DOHH2 (cell line): ENCODE results near the gene LANCL3.

Source experiments
- H3F3A ChIP-seq: fragments of 200-600 bp; sonication (generic), shearing (Covaris generic); 2 replicates; pipeline ENCODE4 v1.6.0; 2016; ENCODE audit warnings: antibody characterized with exemption, mild to moderate bottlenecking; ENCODE audit not compliant: control insufficient read depth, insufficient read depth
- H3K27ac ChIP-seq: fragments of 200-600 bp; sonication (generic); 2 replicates; pipeline ENCODE4 v1.5.1; 2014; ENCODE audit warnings: low read depth, mild to moderate bottlenecking, low read length, moderate library complexity
- H3K27me3 ChIP-seq: fragments of 200-600 bp; sonication (generic); 2 replicates; pipeline ENCODE4 v1.6.1; 2014; ENCODE audit warnings: mild to moderate bottlenecking, low read length, mixed read lengths; ENCODE audit not compliant: control insufficient read depth
- H3K36me3 ChIP-seq: fragments of 200-600 bp; sonication (generic); 2 replicates; pipeline ENCODE4 v1.6.1; 2014; ENCODE audit warnings: mild to moderate bottlenecking, low read length, moderate library complexity, mixed read lengths; ENCODE audit not compliant: control insufficient read depth
- H3K4me1 ChIP-seq: fragments of 200-600 bp; sonication (generic); 2 replicates; pipeline ENCODE4 v1.6.1; 2014; ENCODE audit warnings: mild to moderate bottlenecking, low read length, mixed read lengths; ENCODE audit not compliant: control insufficient read depth
- H3K4me2 ChIP-seq: fragments of 200-600 bp; sonication (generic); 2 replicates; pipeline ENCODE4 v1.6.0; 2014; ENCODE audit warnings: mild to moderate bottlenecking, low read length, moderate library complexity
- H3K4me3 ChIP-seq: fragments of 200-600 bp; sonication (generic); 2 replicates; pipeline ENCODE4 v1.5.1; 2014; ENCODE audit warnings: mild to moderate bottlenecking, low read length, mixed read lengths
- H3K79me2 ChIP-seq: fragments of 200-600 bp; sonication (generic); 2 replicates; pipeline ENCODE4 v1.6.1; 2014; ENCODE audit warnings: mild to moderate bottlenecking, low read length, mixed read lengths; ENCODE audit not compliant: control insufficient read depth
- H3K9me2 ChIP-seq: fragments of 200-600 bp; sonication (generic); replicated peaks from 2 replicates; pipeline ENCODE4 v1.6.1; 2014; ENCODE audit warnings: mild to moderate bottlenecking, low read length, mixed read lengths; ENCODE audit not compliant: control insufficient read depth
- H3K9me3 ChIP-seq: fragments of 200-600 bp; sonication (generic); 2 replicates; pipeline ENCODE4 v1.6.1; 2014; ENCODE audit warnings: antibody characterized with exemption, low read length, mixed read lengths; ENCODE audit not compliant: control insufficient read depth, insufficient read depth
- H4K20me1 ChIP-seq: fragments of 200-600 bp; sonication (generic); 2 replicates; pipeline ENCODE4 v1.6.0; 2014; ENCODE audit warnings: low read depth, mild to moderate bottlenecking, antibody characterized with exemption, low read length, moderate library complexity; ENCODE audit not compliant: control insufficient read depth, insufficient read depth
- CTCF ChIP-seq: fragments of 200-600 bp; sonication (generic); IDR thresholded peaks from one replicate; pipeline ENCODE4 v1.5.1; 2014; ENCODE audit warnings: antibody characterized with exemption, mild to moderate bottlenecking, low read depth, low read length; ENCODE audit not compliant: poor library complexity, severe bottlenecking
- EZH2phosphoT487 ChIP-seq: fragments of 200-600 bp; sonication (generic); IDR thresholded peaks from 2 replicates; pipeline ENCODE4 v1.6.1; 2017; ENCODE audit warnings: borderline replicate concordance, mild to moderate bottlenecking, antibody characterized with exemption, low read length, moderate library complexity, mixed read lengths

LANCL3 gene

GRCh38 chrX:37666516-37666915, 95.1 kb downstream of the LANCL3 start:
- H4K20me1 ChIP-seq, result no peaks in the 10 kb centered on the region
- H3K79me2 ChIP-seq, result no peaks in the 10 kb centered on the region
- H3K4me3 ChIP-seq, result no peak overlapping the region

GRCh38 chrX:37667141-37667540, 95.7 kb downstream of the LANCL3 start:
- TF ChIP-seq EZH2phosphoT487 (no peak), CTCF (no peak)
- Histone ChIP-seq H3K9me2 (no peaks in the 10 kb centered on the region), H3K4me3 (no peak overlapping the region), H3K79me2 (no peaks in the 10 kb centered on the region), H3K9me3 (no peaks in the 10 kb centered on the region), H3K4me1 (no peaks in the 10 kb centered on the region), H3K27ac (no peak overlapping the region), H3K4me2 (no peak overlapping the region), H3K36me3 (no peaks in the 10 kb centered on the region), H3F3A (no peaks in the 10 kb centered on the region), H4K20me1 (no peaks in the 10 kb centered on the region), H3K27me3 (no peaks in the 10 kb centered on the region)

More at GRCh38 chrX:37666516-37666915, 95.1 kb downstream of the LANCL3 start:
- Histone ChIP-seq H3K4me2 (no peak overlapping the region), H3K9me3 (no peaks in the 10 kb centered on the region), H3K4me1 (no peaks in the 10 kb centered on the region), H3K36me3 (no peaks in the 10 kb centered on the region), H3K9me2 (no peaks in the 10 kb centered on the region), H3K27me3 (no peaks in the 10 kb centered on the region), H3F3A (no peaks in the 10 kb centered on the region), H3K27ac (no peak overlapping the region)
- TF ChIP-seq EZH2phosphoT487, result no peak
- no peak for TF ChIP-seq CTCF

DNA sequence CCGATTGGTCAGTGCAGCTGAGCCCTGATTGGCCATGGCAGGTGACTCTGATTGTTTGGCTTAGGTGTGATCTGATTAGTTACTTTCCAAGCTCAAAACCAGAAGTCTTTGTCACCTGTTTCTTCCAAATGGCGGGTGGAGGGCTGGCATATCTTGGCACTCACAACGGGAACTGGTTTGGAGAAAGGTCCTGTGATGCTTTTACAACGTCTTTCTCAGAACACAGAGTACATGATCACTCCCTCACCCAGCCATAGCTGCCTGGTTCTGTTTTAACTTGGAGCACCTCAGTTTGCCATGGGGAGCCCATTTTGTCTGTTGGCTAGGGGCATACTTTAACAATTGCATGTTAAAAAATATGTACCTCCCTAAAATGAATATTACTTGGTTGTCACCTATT, 101.1 kb downstream of the LANCL3 start:
- Histone ChIP-seq H3F3A (no peaks in the 10 kb centered on the region), H3K9me3 (no peaks in the 10 kb centered on the region), H3K4me1 (no peaks in the 10 kb centered on the region), H3K36me3 (no peaks in the 10 kb centered on the region), H3K79me2 (no peaks in the 10 kb centered on the region), H3K27me3 (no peaks in the 10 kb centered on the region), H3K9me2 (no peaks in the 10 kb centered on the region), H3K4me3 (no peak overlapping the region), H3K27ac (no peak overlapping the region), H3K4me2 (no peak overlapping the region), H4K20me1 (no peaks in the 10 kb centered on the region)
- no peak for TF ChIP-seq EZH2phosphoT487
- no peak for TF ChIP-seq CTCF

DNA sequence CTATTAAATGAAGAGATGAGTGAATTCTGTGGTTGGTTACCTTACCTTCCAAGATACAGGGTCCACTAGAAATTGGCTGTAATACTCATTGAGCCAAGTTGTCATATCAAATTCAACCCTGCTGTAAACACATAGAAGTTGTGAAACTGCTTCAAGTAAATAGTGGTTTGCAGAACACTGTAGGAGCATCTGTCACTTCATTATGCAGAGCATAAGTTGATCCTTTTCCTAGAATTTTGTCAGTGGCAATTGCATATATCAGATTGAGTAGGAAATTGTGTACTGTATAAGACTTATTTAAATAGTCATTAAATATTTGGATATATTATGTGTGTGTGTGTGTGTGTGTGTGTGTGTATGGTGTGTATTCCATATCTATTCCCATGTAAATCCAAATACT, 105.3 kb downstream of the LANCL3 start:
- no peaks in the 10 kb centered on the region for H3K36me3 ChIP-seq
- H3K4me2 ChIP-seq, result no peak overlapping the region
- H3F3A ChIP-seq, result no peaks in the 10 kb centered on the region
- H3K4me3 ChIP-seq, result no peak overlapping the region
- no peaks in the 10 kb centered on the region for H3K4me1 ChIP-seq
- no peaks in the 10 kb centered on the region for H3K9me2 ChIP-seq
- no peak overlapping the region for H3K27ac ChIP-seq
- H4K20me1 ChIP-seq, result no peaks in the 10 kb centered on the region
- no peaks in the 10 kb centered on the region for H3K79me2 ChIP-seq
- no peaks in the 10 kb centered on the region for H3K27me3 ChIP-seq
- TF ChIP-seq EZH2phosphoT487 (no peak), CTCF (no peak)
- H3K9me3 ChIP-seq, result no peaks in the 10 kb centered on the region
